Muscle of back (tissue), 13 donors: ENCODE measurements around the gene FLT3. TPM values are rescaled to one million over a fixed set of nuclear protein-coding genes. Genes with fewer than 3 reads are reported as not detected.
"Not testable (repeated sequence)": the region's sequence is repeated elsewhere in the genome, so short reads cannot be mapped to it uniquely, and the experiment has no call there.

Experiments used
- DNase-seq, 3 donors: peaks; one replicate each; pipeline versions ENCODE4 v3.0.0 to v3.0.0-alpha.2; 2013
- long read RNA-seq, 9 donors: transcript quantifications; one replicate each; lab custom pipeline, GENCODE V29; 2026
- polyA plus RNA-seq, 10 donors: library from polyadenylated mRNA; unstranded; fragments of 120-200 nt; gene quantifications; one replicate each; pipeline ENCODE4 v1.2.1, GENCODE V29; 2013; ENCODE audit not compliant: insufficient read length in 10 of 10

FLT3 gene
- polyA plus RNA-seq, result under 1 TPM; 0.08 to 0.64 (median 0.22) TPM
- long read RNA-seq, donor 1, result 0 reads
- long read RNA-seq, donor 2, result 0 reads
- long read RNA-seq, donor 3, result 0 reads
- long read RNA-seq, donor 4, result 0 reads
- long read RNA-seq, donor 5, result 0 reads
- long read RNA-seq, donor 6, result 0 reads
- long read RNA-seq, donor 7, result 0 reads
- long read RNA-seq, donor 8, result 0 reads
- long read RNA-seq, donor 9, result 0 reads

GRCh38 chr13:28100150-28101121 lies at the start of gene FLT3:
Gene FLT3, minus strand, starts transcription at chr13:28100576. Its CDS starts 66 bp downstream, at chr13:28100510.
- peak; percentile 4 to 49 (median 19) for DNase-seq

- DNase-seq, result no peak
Observed at GRCh38 chr13:28147495-28147894, 47.1 kb upstream of the FLT3 start.

- DNase-seq, result no peak
Observed at GRCh38 chr13:28145049-28145448, 44.7 kb upstream of the FLT3 start.

DNA sequence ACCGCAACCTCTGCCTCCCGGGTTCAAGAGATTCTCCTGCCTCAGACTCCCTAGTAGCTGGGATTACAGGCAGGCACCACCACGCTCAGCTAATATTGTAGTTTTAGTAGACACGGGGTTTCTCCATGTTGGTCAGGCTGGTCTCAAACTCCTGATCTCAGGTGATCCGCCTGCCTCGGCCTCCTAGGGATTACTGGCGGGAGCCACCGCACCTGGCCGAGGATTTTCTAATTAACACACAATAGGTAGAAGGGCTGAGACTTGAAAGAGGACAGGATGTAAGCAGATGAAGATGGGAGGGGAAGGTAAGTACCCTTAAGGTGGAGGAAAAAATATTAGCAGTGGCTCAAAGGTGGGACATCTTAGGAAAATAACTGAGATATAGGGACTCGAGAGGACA lies 41.2 kb upstream of the FLT3 start:
- DNase-seq, result not testable (repeated sequence)

GRCh38 chr13:28140433-28141125 lies 40.2 kb upstream of the FLT3 start:
- no peak for DNase-seq

- DNase-seq, result peak; percentile 90 to 96 (median 94)
Observed at GRCh38 chr13:28138756-28139470, 38.5 kb upstream of the FLT3 start.

- peak; percentile 92 to 99 (median 97) for DNase-seq
Observed at GRCh38 chr13:28138012-28138755, 37.8 kb upstream of the FLT3 start, which contains the start of gene PAN3. Gene PAN3, plus strand, starts transcription at chr13:28138545. Its CDS starts 113 bp downstream, at chr13:28138658.

DNA sequence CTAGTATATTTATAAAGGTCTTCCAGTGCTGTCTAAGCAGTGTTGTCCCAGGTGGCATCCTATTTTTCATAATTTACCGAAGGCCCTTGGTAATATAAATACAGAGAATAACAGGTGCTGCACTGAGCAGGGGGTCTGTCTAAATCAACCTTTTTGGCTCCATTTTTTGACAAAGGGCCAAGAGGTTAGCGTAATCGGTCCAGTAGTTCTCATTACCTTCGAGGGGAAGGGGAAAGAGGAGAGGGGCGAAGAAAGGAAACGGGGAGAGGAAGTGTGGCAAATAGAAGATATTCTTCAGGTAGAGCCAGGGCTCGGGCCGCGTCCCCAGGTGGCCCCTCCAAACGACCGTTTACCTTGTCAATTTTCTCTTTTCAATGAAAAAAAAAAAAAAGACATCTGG lies 37.2 kb upstream of the FLT3 start:
- peak in 2 of 3 donors; percentile 24 to 51 for DNase-seq

GRCh38 chr13:28136916-28137315 lies 36.5 kb upstream of the FLT3 start:
- DNase-seq, result no peak

- no peak for DNase-seq
Observed at GRCh38 chr13:28131646-28132045, 31.3 kb upstream of the FLT3 start.

- DNase-seq, result no peak
Observed at GRCh38 chr13:28129911-28130693, 29.7 kb upstream of the FLT3 start.

DNA sequence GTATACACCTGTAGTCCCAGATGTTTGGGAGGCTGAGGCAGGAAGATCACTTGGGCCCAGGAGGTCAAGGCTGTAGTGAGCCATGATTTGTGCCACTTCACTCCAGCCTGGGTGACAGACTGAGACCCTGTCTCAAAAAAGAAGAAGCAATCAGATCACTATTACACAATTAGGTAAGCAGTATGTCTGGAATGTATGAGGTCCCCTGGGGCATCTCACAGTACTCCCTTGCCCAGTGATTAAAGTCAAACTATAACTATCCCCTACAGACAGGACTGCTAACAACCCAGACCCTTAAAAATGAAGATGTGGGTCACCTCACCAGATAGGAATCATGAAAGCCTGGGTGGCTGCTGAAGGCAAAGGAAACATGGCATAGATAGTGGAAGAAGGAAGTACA lies 28.6 kb upstream of the FLT3 start:
- DNase-seq, result no peak

GRCh38 chr13:28128030-28128429 lies 27.7 kb upstream of the FLT3 start:
- DNase-seq, result no peak

DNA sequence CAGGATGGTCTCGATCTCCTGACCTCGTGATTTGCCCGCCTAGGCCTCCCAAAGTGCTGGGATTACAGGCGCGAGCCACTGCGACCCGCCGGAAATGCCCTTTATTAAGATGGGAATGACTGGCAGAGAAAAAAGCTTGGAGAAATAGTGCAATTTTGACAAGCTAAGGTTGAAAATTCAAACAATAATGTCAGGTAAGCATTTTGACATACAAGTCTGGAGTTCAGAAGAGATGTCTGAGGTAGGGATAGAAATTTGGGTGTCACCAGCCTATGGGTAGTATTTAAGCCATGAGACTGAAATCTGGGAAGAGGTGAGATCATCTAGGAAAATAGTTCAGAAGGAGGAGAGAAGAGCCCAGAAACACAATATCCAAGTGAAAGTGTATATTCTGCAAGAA lies 20.8 kb upstream of the FLT3 start:
- no peak for DNase-seq

- no peak for DNase-seq
Observed at GRCh38 chr13:28120317-28120716, 19.9 kb upstream of the FLT3 start.

DNA sequence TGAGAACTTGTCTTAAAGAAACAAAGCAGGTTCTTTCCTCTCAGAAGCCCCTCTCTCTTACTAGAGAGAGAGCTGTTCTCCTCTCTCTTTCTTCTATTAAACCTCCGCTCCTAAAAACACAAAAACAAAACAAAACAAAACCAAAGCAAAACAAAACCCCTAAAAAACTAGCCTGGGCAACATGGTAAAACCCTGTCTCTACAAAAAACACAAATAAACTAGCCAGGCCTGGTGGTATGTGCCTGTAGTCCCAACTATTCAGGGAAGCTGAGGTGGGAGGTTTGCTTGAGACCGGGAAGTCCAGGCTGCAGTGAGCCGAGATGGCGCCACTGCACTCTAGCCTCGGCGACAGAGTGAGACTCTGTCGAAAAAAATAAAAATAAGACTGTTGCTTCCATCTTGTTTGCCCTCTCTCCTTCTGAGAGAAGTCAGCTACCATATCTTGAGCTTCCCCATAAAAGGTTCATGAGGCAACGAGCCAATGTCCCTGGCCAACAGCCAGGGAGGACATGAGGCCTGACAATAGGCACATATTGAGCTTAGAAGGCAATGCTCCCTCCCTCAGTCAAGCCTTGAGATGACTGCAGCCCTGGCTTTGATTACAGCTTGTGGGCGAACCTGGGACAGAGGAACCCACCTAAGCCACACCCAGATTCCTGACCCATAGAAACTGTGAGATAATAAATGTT lies 17.5 kb upstream of the FLT3 start:
- DNase-seq, result peak in 2 of 3 donors; percentile 48 to 50

GRCh38 chr13:28116736-28117135 lies 16.4 kb upstream of the FLT3 start:
- no peak for DNase-seq

DNA sequence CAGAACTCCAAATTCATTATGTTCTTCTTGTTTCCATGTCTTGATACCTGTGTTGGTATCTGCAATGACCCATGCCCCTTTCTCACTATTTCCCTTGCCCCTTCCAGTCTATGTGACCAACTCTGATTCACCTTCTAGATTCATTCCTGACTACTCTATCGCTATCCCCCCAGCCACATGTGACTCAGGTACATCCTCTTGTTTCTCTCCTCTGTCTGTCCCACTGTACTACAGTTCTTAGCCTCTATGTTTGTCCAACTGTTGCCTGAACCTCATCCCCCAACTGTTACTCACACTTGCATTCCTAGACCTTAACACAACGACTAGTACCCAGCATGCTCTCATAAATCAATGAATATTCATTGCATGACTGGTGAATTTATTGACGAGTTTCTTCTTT lies 10.0 kb upstream of the FLT3 start:
- DNase-seq, result no peak

- DNase-seq, result no peak
Observed at GRCh38 chr13:28106976-28107375, 6.6 kb upstream of the FLT3 start.
